Adrenal gland (tissue), 5 donors: Measurements from ENCODE around the gene ABTB2.

Experiments
- CTCF ChIP-seq, 6 experiments: fragments of 450-650 bp in 4 of 6; fragments of 200-600 bp in 2 of 6; sonication (generic) in 1 of 6; IDR thresholded peaks; 1 replicate in 5 of 6; 2 replicates in 1 of 6; pipeline versions ENCODE4 v1.5.1 to v1.8.0; 2016 to 2021; ENCODE audit warnings: antibody characterized with exemption in 6 of 6, mild to moderate bottlenecking in 2 of 6, moderate library complexity in 1 of 6
- POLR2A ChIP-seq, 2 donors: fragments of 450-650 bp; IDR thresholded peaks; one replicate each; pipeline ENCODE4 v1.6.1; 2017; ENCODE audit warnings: antibody characterized with exemption in 2 of 2, mild to moderate bottlenecking in 2 of 2, moderate library complexity in 1 of 2
- donor health status: DM: no; HTN: no; CAD: no.

- TF ChIP-seq CTCF (IDR thresholded peaks at IDR 0.05) (no peak), POLR2A (IDR thresholded peaks at IDR 0.05) (no peak)
These were observed 22.5 kb downstream of the ABTB2 start for GRCh38 chr11:34335331-34335730.
